Measurements from ENCODE around the gene HTR1D.
"Not testable (repeated sequence)": the region's sequence is repeated elsewhere in the genome, so short reads cannot be mapped to it uniquely, and the experiment has no call there.

HTR1D gene

GRCh38 chr1:23196627-23197328 lies 20.5 kb downstream of the HTR1D start:
- peak overlapping the region; percentile 64 for H3K4me2 ChIP-seq (ENCODE audit: low read length)
- no peaks in the 10 kb centered on the region for H3K36me3 ChIP-seq (ENCODE audit: insufficient read depth, low read length)
- no peaks in the 10 kb centered on the region for H3K27me3 ChIP-seq (ENCODE audit: control insufficient read depth, insufficient read depth, low read length)
- no peak overlapping the region for H3K4me3 ChIP-seq (ENCODE audit: low read length)
- no peaks in the 10 kb centered on the region for H3K9me3 ChIP-seq (replicated peaks; ENCODE audit: low read length)
- peak overlapping the region; percentile 79 for H3K9ac ChIP-seq (ENCODE audit: low read depth, low read length)
- peaks cover 60% of the 10 kb centered on the region for H3K4me1 ChIP-seq (ENCODE audit: control insufficient read depth, insufficient read depth, low read length)

- Histone ChIP-seq H3K9ac (ENCODE audit: low read depth, low read length) (peak overlapping the region; percentile 82), H3K4me2 (ENCODE audit: low read length) (peak overlapping the region; percentile 57), H3K4me1 (ENCODE audit: control insufficient read depth, insufficient read depth, low read length) (peaks cover 60% of the 10 kb centered on the region), H3K9me3 (replicated peaks; ENCODE audit: low read length) (no peaks in the 10 kb centered on the region), H3K4me3 (ENCODE audit: low read length) (peak overlapping the region; percentile 25), H3K36me3 (ENCODE audit: insufficient read depth, low read length) (no peaks in the 10 kb centered on the region), H3K27me3 (ENCODE audit: control insufficient read depth, insufficient read depth, low read length) (no peaks in the 10 kb centered on the region)
Observed at GRCh38 chr1:23194119-23194984, 22.9 kb downstream of the HTR1D start.

DNA sequence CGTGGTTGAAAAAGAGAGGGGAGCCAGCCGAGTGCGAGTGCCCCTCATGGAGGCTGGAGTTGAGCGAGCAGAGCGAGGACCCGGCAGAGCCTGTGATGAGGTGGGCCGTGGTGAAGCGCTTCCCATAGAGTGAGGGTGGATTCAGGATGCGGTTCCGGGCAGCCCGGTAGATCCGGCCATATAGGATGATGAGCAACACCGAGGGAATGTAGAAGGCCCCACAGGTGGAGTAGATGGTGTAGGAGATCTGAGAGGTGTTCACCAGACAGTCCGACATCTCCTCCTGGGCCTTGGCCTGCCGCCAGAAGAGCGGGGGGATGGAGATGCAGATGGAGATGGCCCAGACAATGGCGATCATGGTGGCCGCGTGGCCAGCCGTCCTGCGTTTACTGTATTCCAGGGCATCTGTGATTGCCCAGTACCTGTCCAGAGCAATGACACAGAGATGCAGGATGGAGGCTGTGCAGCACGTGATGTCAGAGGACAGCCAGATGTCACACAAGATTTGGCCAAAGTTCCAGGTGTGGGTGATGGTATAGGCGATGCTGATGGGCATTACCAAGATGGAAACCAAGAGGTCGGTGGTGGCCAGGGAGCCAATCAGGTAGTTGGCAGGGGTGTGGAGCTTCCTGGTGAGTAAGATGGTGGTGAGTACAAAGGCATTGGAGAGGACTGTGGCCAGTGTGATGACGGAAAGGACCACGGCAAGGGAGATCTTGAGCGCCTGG lies 23.7 kb downstream of the HTR1D start:
- H3K9ac ChIP-seq (ENCODE audit: low read depth, low read length): peak overlapping the region; percentile 82

GRCh38 chr1:23191199-23191598 lies 26.1 kb downstream of the HTR1D start:
- no peak overlapping the region for H3K4me2 ChIP-seq (ENCODE audit: low read length)
- H3K4me3 ChIP-seq (ENCODE audit: low read length): no peak overlapping the region
- H3K4me1 ChIP-seq (ENCODE audit: control insufficient read depth, insufficient read depth, low read length): peaks cover 44% of the 10 kb centered on the region
- H3K36me3 ChIP-seq (ENCODE audit: insufficient read depth, low read length): no peaks in the 10 kb centered on the region
- no peaks in the 10 kb centered on the region for H3K27me3 ChIP-seq (ENCODE audit: control insufficient read depth, insufficient read depth, low read length)
- H3K9ac ChIP-seq (ENCODE audit: low read depth, low read length): no peak overlapping the region
- no peaks in the 10 kb centered on the region for H3K9me3 ChIP-seq (replicated peaks; ENCODE audit: low read length)

More for the DNA sequence above, 23.7 kb downstream of the HTR1D start:
- Histone ChIP-seq H3K4me3 (ENCODE audit: low read length) (peak overlapping the region; percentile 25), H3K4me2 (ENCODE audit: low read length) (peak overlapping the region; percentile 57), H3K36me3 (ENCODE audit: insufficient read depth, low read length) (no peaks in the 10 kb centered on the region), H3K4me1 (ENCODE audit: control insufficient read depth, insufficient read depth, low read length) (peaks cover 60% of the 10 kb centered on the region), H3K9me3 (replicated peaks; ENCODE audit: low read length) (no peaks in the 10 kb centered on the region), H3K27me3 (ENCODE audit: control insufficient read depth, insufficient read depth, low read length) (no peaks in the 10 kb centered on the region)

DNA sequence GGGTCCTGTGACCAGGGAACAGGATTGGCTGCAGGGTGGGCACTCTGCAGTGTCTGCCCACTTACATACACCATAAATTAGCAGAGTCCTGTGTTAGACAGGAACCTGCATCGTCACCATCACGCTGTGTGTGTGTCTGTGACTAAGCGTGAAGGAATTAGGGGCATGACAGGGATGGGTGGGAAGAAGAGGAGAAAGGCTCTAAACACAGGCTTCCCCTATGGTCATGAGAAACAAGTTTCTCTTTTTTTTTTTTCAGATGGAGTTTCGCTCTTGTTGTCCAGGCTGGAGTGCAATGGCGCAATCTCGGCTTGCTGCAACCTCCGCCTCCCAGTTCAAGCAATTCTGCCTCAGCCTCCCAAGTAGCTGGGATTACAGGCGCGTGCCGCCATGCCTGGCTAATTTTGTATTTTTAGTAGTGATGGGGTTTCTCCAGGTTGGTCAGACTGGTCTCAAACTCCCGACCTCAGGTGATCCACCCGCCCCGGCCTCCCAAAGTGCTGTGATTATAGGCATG lies 28.3 kb downstream of the HTR1D start:
- not testable (repeated sequence) for H3K27me3 ChIP-seq (ENCODE audit: control insufficient read depth, insufficient read depth, low read length); H3K36me3 ChIP-seq (ENCODE audit: insufficient read depth, low read length); H3K9me3 ChIP-seq (replicated peaks; ENCODE audit: low read length); H3K4me2 ChIP-seq (ENCODE audit: low read length); H3K4me3 ChIP-seq (ENCODE audit: low read length)
- Histone ChIP-seq H3K4me1 (ENCODE audit: control insufficient read depth, insufficient read depth, low read length) (peaks cover 24% of the 10 kb centered on the region), H3K9ac (ENCODE audit: low read depth, low read length) (peak overlapping the region; percentile 46)

GRCh38 chr1:23188434-23188884 lies 28.8 kb downstream of the HTR1D start:
- no peak overlapping the region for H3K4me3 ChIP-seq (ENCODE audit: low read length)
- H3K4me2 ChIP-seq (ENCODE audit: low read length): no peak overlapping the region
- peak overlapping the region; percentile 46 for H3K9ac ChIP-seq (ENCODE audit: low read depth, low read length)
- H3K36me3 ChIP-seq (ENCODE audit: insufficient read depth, low read length): no peaks in the 10 kb centered on the region
- H3K9me3 ChIP-seq (replicated peaks; ENCODE audit: low read length): no peaks in the 10 kb centered on the region
- H3K27me3 ChIP-seq (ENCODE audit: control insufficient read depth, insufficient read depth, low read length): no peaks in the 10 kb centered on the region
- H3K4me1 ChIP-seq (ENCODE audit: control insufficient read depth, insufficient read depth, low read length): peaks cover 19% of the 10 kb centered on the region

- Histone ChIP-seq H3K4me3 (ENCODE audit: low read length) (no peak overlapping the region), H3K4me1 (ENCODE audit: control insufficient read depth, insufficient read depth, low read length) (peaks cover 14% of the 10 kb centered on the region), H3K9me3 (replicated peaks; ENCODE audit: low read length) (no peaks in the 10 kb centered on the region), H3K36me3 (ENCODE audit: insufficient read depth, low read length) (no peaks in the 10 kb centered on the region), H3K27me3 (ENCODE audit: control insufficient read depth, insufficient read depth, low read length) (no peaks in the 10 kb centered on the region), H3K9ac (ENCODE audit: low read depth, low read length) (no peak overlapping the region), H3K4me2 (ENCODE audit: low read length) (no peak overlapping the region)
Observed at GRCh38 chr1:23187637-23188036, 29.7 kb downstream of the HTR1D start.

GRCh38 chr1:23185381-23185780 lies 31.9 kb downstream of the HTR1D start:
- H3K4me2 ChIP-seq (ENCODE audit: low read length): no peak overlapping the region
- H3K4me3 ChIP-seq (ENCODE audit: low read length): no peak overlapping the region
- H3K9ac ChIP-seq (ENCODE audit: low read depth, low read length): no peak overlapping the region
- no peaks in the 10 kb centered on the region for H3K27me3 ChIP-seq (ENCODE audit: control insufficient read depth, insufficient read depth, low read length)
- H3K36me3 ChIP-seq (ENCODE audit: insufficient read depth, low read length): no peaks in the 10 kb centered on the region
- peaks cover 14% of the 10 kb centered on the region for H3K4me1 ChIP-seq (ENCODE audit: control insufficient read depth, insufficient read depth, low read length)
- H3K9me3 ChIP-seq (replicated peaks; ENCODE audit: low read length): no peaks in the 10 kb centered on the region

- Histone ChIP-seq H3K9me3 (replicated peaks; ENCODE audit: low read length) (no peaks in the 10 kb centered on the region), H3K27me3 (ENCODE audit: control insufficient read depth, insufficient read depth, low read length) (no peaks in the 10 kb centered on the region), H3K4me2 (ENCODE audit: low read length) (peak overlapping the region; percentile 82), H3K4me3 (ENCODE audit: low read length) (peak overlapping the region; percentile 58), H3K4me1 (ENCODE audit: control insufficient read depth, insufficient read depth, low read length) (peaks cover 12% of the 10 kb centered on the region), H3K9ac (ENCODE audit: low read depth, low read length) (peak overlapping the region; percentile 15), H3K36me3 (ENCODE audit: insufficient read depth, low read length) (no peaks in the 10 kb centered on the region)
Observed at GRCh38 chr1:23184212-23184934, 32.9 kb downstream of the HTR1D start.

DNA sequence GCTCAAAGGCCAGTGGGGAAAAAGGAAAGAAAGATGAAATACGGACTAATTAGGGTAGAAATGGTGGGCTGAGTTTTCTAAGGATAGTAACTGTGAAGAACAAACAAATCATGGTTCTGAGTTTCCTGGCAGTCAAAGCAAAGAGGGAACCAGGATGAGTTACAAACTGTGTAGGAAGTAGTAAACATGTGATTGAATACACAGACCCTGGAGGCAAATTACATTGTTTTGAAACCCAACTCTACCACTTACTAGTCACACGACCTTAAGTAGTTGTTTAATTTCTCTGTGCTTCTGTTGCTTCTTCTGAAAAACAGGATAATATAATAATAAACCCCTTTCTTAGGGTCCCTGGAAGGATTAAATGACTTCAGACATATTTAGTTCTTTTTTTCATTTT lies 37.4 kb downstream of the HTR1D start:
- no peak overlapping the region for H3K4me2 ChIP-seq (ENCODE audit: low read length)
- H3K9me3 ChIP-seq (replicated peaks; ENCODE audit: low read length): no peaks in the 10 kb centered on the region
- no peak overlapping the region for H3K4me3 ChIP-seq (ENCODE audit: low read length)
- H3K36me3 ChIP-seq (ENCODE audit: insufficient read depth, low read length): no peaks in the 10 kb centered on the region
- H3K27me3 ChIP-seq (ENCODE audit: control insufficient read depth, insufficient read depth, low read length): no peaks in the 10 kb centered on the region
- H3K4me1 ChIP-seq (ENCODE audit: control insufficient read depth, insufficient read depth, low read length): peaks cover 15% of the 10 kb centered on the region
- H3K9ac ChIP-seq (ENCODE audit: low read depth, low read length): no peak overlapping the region
